Caco-2 (cell line): Measurements from ENCODE around the gene UBAP1. TPM values are rescaled to one million over a fixed set of nuclear protein-coding genes. Genes with fewer than 3 reads are reported as not detected.

Experiments used
- BruUV-seq: library from RNA; stranded (reverse); fragments of 400-500 nt; replicated peaks from 2 replicates; lab custom pipeline; 2021; lab: Mats Ljungman, UMichigan
- CTCF ChIA-PET: fragments of 300-600 bp; sonication (Branson Sonifier 250); formaldehyde crosslinking; loops from one replicate; lab custom pipeline; 2022; ENCODE audit warnings: antibody characterized with exemption; lab: Charles Lee
- POLR2A ChIA-PET: fragments of 300-600 bp; sonication (Branson Sonifier 250); formaldehyde crosslinking; loops from one replicate; lab custom pipeline; 2022; ENCODE audit warnings: antibody characterized with exemption; lab: Charles Lee
- DNase-seq, 2 experiments: peaks; one replicate each; pipeline versions ENCODE4 v3.0.0 to v3.0.0-alpha.2; 2020 to 2022
- H3K27me3 ChIP-seq: replicated peaks from 2 replicates; pipeline ENCODE4 v1.6.0; 2011; ENCODE audit warnings: low read length; ENCODE audit not compliant: control insufficient read depth, insufficient read depth
- H3K36me3 ChIP-seq: 2 replicates; pipeline ENCODE4 v1.5.1; 2011; ENCODE audit warnings: low read length; ENCODE audit not compliant: control insufficient read depth, insufficient read depth
- H3K4me1 ChIP-seq: fragments of 250-450 bp; sonication (Bioruptor Pico); 2 replicates; pipeline ENCODE4 v1.5.1; 2020; ENCODE audit warnings: mild to moderate bottlenecking
- H3K4me3 ChIP-seq: 2 replicates; pipeline ENCODE4 v1.5.1; 2011; ENCODE audit warnings: low read depth, mild to moderate bottlenecking, control low read depth, low read length
- H3K9me3 ChIP-seq: fragments of 250-450 bp; sonication (Bioruptor Pico); 2 replicates; pipeline ENCODE4 v1.5.1; 2020; ENCODE audit warnings: mild to moderate bottlenecking, moderate library complexity
- H3K27ac Mint-ChIP-seq: one replicate; pipeline ENCODE4 v1.8.0; 2022; ENCODE audit warnings: mixed read lengths; ENCODE audit not compliant: unreplicated experiment
- H3K27me3 Mint-ChIP-seq: one replicate; pipeline ENCODE4 v1.8.0; 2022; ENCODE audit warnings: mixed read lengths; ENCODE audit not compliant: insufficient read depth, unreplicated experiment
- H3K36me3 Mint-ChIP-seq: one replicate; pipeline ENCODE4 v1.8.0; 2022; ENCODE audit warnings: mild to moderate bottlenecking, mixed read lengths; ENCODE audit not compliant: insufficient read depth, unreplicated experiment
- H3K4me1 Mint-ChIP-seq: one replicate; pipeline ENCODE4 v1.8.0; 2022; ENCODE audit warnings: low read depth, mixed read lengths; ENCODE audit not compliant: unreplicated experiment
- H3K4me3 Mint-ChIP-seq: one replicate; pipeline ENCODE4 v1.8.0; 2022; ENCODE audit warnings: mild to moderate bottlenecking, moderate library complexity, mixed read lengths; ENCODE audit not compliant: unreplicated experiment
- H3K9me3 Mint-ChIP-seq: one replicate; pipeline ENCODE4 v1.8.0; 2022; ENCODE audit warnings: mixed read lengths; ENCODE audit not compliant: unreplicated experiment
- CTCF ChIP-seq, 2 experiments: fragments of 200-600 bp in 1 of 2; IDR thresholded peaks; 1 replicate in 1 of 2; 2 replicates in 1 of 2; pipeline versions ENCODE4 v1.5.1 to v1.8.0; 2011 to 2022; ENCODE audit warnings: antibody characterized with exemption in 1 of 2, control low read depth in 1 of 2, inconsistent platforms in 1 of 2, low read depth in 1 of 2, low read length in 1 of 2, mild to moderate bottlenecking in 1 of 2, moderate library complexity in 1 of 2; ENCODE audit not compliant: insufficient read depth in 1 of 2, severe bottlenecking in 1 of 2, unreplicated experiment in 1 of 2
- intact Hi-C: fragments of 100-400 bp; cut with micrococcal nuclease; formaldehyde crosslinking; loops from one replicate; pipeline ENCODE4 v1.10.0; 2022; ENCODE audit not compliant: unreplicated experiment
- total RNA-seq: library from RNA; stranded (reverse); gene quantifications from 2 replicates; pipeline ENCODE4 v1.2.3, GENCODE V29; 2022

The UBAP1 gene
- total RNA-seq, 1 experiment from 2014 or later, result 33.2 TPM

- POLR2A ChIA-PET, result no interaction called here
- Histone ChIP-seq H3K36me3 (no peaks in the 10 kb centered on the region), H3K27me3 (no peaks in the 10 kb centered on the region), H3K4me3 (no peak overlapping the region), H3K4me1 (no peaks in the 10 kb centered on the region), H3K9me3 (no peaks in the 10 kb centered on the region)
- Mint-ChIP-seq H3K4me3 (no peak overlapping the region), H3K27me3 (no peaks in the 10 kb centered on the region), H3K36me3 (peaks cover 19% of the 10 kb centered on the region), H3K9me3 (no peaks in the 10 kb centered on the region), H3K27ac (no peak overlapping the region), H3K4me1 (no peaks in the 10 kb centered on the region)
- intact Hi-C loops, result no loop called here
- no TSS peak for BruUV-seq
- no peak for TF ChIP-seq CTCF (IDR thresholded peaks at IDR 0.05; ENCODE audit: insufficient read depth in 1 of 2, low read depth in 1 of 2, low read length in 1 of 2, severe bottlenecking in 1 of 2, unreplicated experiment in 1 of 2)
- CTCF ChIA-PET, result no interaction called here
- no peak for DNase-seq
Measured at GRCh38 chr9:34218446-34218845, 39.6 kb downstream of the UBAP1 start.

GRCh38 chr9:34219421-34219820 lies 40.6 kb downstream of the UBAP1 start:
- Mint-ChIP-seq H3K36me3 (peaks cover 21% of the 10 kb centered on the region), H3K4me3 (no peak overlapping the region), H3K27me3 (no peaks in the 10 kb centered on the region), H3K9me3 (no peaks in the 10 kb centered on the region), H3K4me1 (no peaks in the 10 kb centered on the region), H3K27ac (no peak overlapping the region)
- Histone ChIP-seq H3K36me3 (no peaks in the 10 kb centered on the region), H3K27me3 (no peaks in the 10 kb centered on the region), H3K4me1 (no peaks in the 10 kb centered on the region), H3K4me3 (no peak overlapping the region), H3K9me3 (no peaks in the 10 kb centered on the region)
- CTCF ChIA-PET, result no interaction called here
- intact Hi-C loops, result no loop called here
- POLR2A ChIA-PET, result no interaction called here
- TF ChIP-seq CTCF (IDR thresholded peaks at IDR 0.05; ENCODE audit: insufficient read depth in 1 of 2, low read depth in 1 of 2, low read length in 1 of 2, severe bottlenecking in 1 of 2, unreplicated experiment in 1 of 2), result no peak
- BruUV-seq, result no TSS peak
- no peak for DNase-seq

- Mint-ChIP-seq H3K27ac (no peak overlapping the region), H3K9me3 (no peaks in the 10 kb centered on the region), H3K4me1 (no peaks in the 10 kb centered on the region), H3K36me3 (peaks cover 21% of the 10 kb centered on the region), H3K4me3 (no peak overlapping the region), H3K27me3 (no peaks in the 10 kb centered on the region)
- BruUV-seq, result no TSS peak
- Histone ChIP-seq H3K9me3 (no peaks in the 10 kb centered on the region), H3K4me1 (no peaks in the 10 kb centered on the region), H3K27me3 (no peaks in the 10 kb centered on the region), H3K4me3 (no peak overlapping the region), H3K36me3 (no peaks in the 10 kb centered on the region)
- ChIA-PET POLR2A (no interaction called here), CTCF (no interaction called here)
- intact Hi-C loops, result no loop called here
- no peak for DNase-seq
- no peak for TF ChIP-seq CTCF (IDR thresholded peaks at IDR 0.05; ENCODE audit: insufficient read depth in 1 of 2, low read depth in 1 of 2, low read length in 1 of 2, severe bottlenecking in 1 of 2, unreplicated experiment in 1 of 2)
Measured at GRCh38 chr9:34220218-34220617, 41.4 kb downstream of the UBAP1 start.
